C4-2B (cell line): ENCODE results near the gene ZNF672.

Source experiments
- ZFX ChIP-seq: fragments of 450-650 bp; IDR thresholded peaks from 2 replicates; pipeline ENCODE4 v1.6.1; 2017
- TF ChIP-seq, protein P1 (sequence below): fragments of 450-650 bp; conservative IDR thresholded peaks from 2 replicates; pipeline ENCODE4 v1.5.1; 2017; ENCODE audit warnings: mild to moderate bottlenecking

DNA sequence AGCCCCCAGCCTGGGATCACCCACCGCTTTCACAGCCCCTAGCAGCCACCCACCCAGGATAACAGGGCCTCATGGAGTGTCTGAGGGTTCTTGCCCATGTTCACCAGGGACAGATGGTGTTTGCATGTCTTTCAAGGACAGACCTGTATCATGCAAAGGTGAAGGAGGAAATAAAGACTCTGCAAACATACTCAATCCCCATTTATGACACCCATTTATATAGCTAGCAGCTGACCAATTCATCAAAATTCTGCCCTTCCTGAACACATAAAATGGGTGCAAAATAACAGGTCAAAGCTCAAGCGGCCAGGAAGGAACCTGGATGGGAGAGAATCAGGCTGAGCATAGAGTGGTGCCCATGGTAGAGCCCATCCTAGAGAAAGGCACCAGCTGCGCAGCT, 49.7 kb upstream of the ZNF672 start:
- TF ChIP-seq, protein P1, sequence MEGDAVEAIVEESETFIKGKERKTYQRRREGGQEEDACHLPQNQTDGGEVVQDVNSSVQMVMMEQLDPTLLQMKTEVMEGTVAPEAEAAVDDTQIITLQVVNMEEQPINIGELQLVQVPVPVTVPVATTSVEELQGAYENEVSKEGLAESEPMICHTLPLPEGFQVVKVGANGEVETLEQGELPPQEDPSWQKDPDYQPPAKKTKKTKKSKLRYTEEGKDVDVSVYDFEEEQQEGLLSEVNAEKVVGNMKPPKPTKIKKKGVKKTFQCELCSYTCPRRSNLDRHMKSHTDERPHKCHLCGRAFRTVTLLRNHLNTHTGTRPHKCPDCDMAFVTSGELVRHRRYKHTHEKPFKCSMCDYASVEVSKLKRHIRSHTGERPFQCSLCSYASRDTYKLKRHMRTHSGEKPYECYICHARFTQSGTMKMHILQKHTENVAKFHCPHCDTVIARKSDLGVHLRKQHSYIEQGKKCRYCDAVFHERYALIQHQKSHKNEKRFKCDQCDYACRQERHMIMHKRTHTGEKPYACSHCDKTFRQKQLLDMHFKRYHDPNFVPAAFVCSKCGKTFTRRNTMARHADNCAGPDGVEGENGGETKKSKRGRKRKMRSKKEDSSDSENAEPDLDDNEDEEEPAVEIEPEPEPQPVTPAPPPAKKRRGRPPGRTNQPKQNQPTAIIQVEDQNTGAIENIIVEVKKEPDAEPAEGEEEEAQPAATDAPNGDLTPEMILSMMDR: no peak
- TF ChIP-seq ZFX: no peak
